ENCODE data around the gene KLC4.

- no peak for TF ChIP-seq RARB (CRISPR knock-in tag; IDR thresholded peaks at IDR 0.05)
- TF ChIP-seq OSR1 (CRISPR knock-in tag; IDR thresholded peaks at IDR 0.05) = no peak
- no peak for TF ChIP-seq PATZ1 (CRISPR knock-in tag; IDR thresholded peaks at IDR 0.05; ENCODE audit: borderline replicate concordance)
- no peak for TF ChIP-seq GLIS3 (CRISPR knock-in tag; IDR thresholded peaks at IDR 0.05)
- no peak for TF ChIP-seq ZFP30 (CRISPR knock-in tag; IDR thresholded peaks at IDR 0.05)
- TF ChIP-seq BACH2 (CRISPR knock-in tag; IDR thresholded peaks at IDR 0.05; ENCODE audit: borderline replicate concordance) = no peak
- TF ChIP-seq SNAI2 (CRISPR knock-in tag; IDR thresholded peaks at IDR 0.05) = no peak
- no peak for TF ChIP-seq TSHZ2 (CRISPR knock-in tag; IDR thresholded peaks at IDR 0.05)
Observed at GRCh38 chr6:43062818-43063217, 3.4 kb downstream of the KLC4 start.
